HG03095 (cell line): Measurements from ENCODE around the gene MLEC.

ENCODE experiments used
- ATAC-seq: cut with Tn5 transposase; IDR thresholded peaks from one replicate; pipeline ENCODE4 v1.9.1; 2021; ENCODE audit warnings: moderate library complexity; ENCODE audit not compliant: unreplicated experiment

The MLEC gene

DNA sequence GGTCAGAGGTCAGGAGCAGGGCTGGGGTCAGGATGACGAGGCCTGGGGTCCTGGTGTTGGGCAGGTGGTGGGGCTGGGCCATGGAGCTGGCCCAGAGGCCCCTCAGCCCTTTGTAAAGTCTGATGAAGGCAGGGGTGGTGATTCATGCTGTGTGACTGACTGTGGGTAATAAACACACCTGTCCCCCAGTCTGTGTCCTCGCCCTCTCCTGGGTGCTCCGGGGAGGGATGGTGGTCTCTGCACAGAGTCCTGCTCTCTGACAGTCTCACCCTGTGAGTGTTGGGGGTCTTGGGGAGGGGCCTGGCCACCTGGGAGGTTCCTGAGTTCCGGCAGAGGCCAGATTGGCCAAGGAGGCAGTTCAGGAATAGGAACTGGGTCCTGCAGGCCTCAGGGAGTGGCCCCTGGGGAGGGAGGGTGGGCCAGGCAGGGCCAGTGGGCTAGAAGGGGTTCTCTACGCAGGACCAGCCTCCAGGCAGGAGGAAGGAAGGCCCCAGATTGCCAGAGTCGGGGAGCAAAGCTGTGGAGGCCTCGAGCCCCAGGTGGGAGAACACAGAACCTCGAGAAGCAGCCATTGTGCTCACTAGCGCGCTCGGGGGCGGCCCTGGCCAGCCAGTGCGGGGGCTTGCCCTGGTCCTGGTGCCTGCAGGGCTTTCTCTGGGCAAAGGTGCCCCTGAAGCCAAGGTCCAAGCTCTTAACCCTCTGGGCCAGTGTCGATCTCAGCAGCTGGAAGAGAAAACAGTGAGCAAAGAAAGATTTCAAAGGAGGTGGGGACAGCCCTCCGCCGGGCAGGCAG lies 53.1 kb downstream of the MLEC start:
- no peak for ATAC-seq

DNA sequence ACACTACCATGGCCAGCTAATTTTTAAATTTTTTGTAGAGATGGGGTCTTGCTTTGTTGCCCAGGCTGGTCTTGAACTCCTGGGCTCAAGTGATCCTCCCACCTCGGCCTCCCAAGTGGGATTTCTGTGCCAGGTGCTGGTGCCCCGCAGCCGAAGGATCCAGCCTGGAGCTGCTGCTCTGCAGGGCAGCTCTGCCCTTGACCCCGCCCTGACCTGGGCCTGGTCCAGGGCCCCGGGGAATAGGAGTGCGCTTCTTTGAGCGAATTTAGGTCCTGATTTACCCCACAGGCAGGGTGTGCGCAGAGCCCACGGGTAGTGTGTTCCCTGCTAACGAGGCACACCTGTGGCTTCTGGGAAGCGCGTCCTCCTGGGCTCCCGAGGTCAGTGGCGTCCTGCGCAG lies 53.9 kb downstream of the MLEC start:
- no peak for ATAC-seq

DNA sequence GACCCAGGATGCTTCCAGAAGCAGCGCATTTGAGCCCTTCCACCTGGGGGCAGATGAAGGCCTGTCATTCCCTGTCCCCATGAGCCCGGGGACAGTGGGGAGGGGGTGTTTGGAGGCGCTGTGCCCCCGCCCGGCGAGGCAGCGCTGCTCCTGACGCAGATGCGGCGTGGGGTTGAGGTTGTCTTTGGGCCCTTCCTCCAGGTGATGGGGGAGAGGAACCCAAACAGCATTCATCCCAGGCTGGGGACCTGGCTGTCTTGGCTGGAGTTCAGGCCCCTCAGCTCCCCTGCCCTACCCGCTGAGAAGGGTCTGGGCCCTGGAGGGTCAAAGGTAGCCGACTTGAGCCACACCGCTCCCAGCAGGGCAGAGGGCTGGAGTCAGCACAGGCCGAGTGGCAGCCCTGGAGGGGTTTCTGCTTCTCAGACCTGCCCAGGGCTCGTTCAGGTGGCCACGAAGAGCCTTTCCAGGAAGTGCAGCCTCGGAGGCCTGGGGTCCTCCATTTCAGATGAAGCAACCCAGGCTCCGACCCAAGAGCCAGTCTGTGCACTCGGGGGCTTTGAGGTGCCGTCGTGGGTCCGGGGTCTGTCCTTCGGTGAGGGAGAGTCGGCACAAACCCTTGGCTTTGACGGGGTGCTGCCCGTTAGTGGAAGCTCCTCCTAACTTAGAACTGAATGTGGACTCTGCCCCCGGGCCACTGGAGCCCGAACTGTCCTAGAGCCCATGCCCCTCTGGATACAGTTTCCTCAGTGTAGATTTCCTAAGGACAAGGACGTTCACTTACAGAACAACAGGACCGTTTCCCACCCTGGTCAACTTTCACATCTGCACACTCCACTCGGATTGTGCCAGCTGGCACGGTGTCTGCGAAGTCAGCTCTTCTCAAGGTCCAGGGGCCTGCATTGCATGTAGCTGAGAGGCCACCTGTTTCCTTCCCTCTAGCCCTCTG lies 54.8 kb downstream of the MLEC start:
- ATAC-seq, result no peak

DNA sequence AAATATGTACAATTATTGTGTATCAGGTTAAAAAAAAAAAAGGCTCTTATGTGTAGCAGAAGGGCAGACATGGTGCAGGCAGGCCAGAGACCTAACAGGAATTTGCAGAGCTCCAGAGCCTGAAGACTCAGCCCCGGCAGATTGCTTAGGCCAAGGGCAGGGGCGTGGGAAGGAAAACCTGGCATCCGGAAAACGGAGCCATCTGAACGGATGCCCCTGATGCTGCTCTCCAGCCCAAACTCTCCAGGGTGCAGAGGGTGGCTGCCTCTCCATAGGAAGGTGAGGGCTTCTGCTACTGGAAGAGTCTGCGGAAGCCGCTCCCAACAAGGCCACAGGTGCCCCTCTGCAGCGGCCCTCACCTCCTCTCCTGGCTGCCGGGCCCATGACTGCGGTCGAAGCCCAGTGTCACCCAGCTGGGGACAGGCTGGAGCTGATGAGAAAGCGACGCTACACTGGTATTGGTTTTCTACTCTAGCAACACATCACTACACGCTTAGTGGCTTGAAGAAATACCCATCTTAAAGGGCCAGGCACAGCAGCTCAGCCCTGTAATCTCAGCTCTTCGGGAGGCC lies 58.1 kb downstream of the MLEC start:
- no peak for ATAC-seq

DNA sequence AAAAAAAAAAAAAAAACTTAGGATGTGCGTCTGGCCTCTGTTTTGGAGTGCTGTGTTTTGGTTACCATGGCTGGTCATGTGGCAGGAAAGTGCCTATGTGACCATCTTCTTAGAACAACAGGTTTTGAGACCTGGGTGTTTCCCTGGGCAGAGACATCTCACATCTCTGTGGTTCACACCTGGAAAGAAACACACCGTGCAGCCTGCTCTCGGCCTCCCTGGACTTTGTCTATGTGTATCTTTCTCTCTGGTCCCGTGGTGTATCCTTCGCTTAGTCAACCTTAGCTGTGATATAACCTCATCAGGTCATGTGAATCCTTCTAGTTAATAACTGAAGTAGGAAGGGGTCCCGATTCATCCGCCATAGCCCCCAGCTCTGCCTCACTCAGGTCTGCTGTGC lies 61.3 kb downstream of the MLEC start:
- no peak for ATAC-seq

DNA sequence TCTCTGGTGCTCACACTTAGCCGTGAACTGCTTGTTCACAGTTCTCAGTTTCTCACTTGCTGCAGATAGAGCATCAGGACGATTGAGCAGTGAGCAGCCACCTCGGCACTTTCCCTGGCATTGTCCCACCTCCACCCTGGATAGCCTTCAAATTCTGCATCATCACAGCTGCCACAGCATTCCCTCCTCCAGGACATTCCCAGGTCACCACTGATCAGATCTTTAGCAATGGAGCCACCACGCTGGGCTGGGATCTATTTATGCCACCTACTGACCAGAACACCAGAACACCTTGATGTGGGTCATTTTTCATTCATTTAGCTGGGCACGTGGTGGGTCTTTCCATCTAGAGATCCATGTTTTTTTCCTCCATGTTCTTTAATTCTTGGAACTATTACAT lies 62.3 kb downstream of the MLEC start:
- ATAC-seq, result no peak

DNA sequence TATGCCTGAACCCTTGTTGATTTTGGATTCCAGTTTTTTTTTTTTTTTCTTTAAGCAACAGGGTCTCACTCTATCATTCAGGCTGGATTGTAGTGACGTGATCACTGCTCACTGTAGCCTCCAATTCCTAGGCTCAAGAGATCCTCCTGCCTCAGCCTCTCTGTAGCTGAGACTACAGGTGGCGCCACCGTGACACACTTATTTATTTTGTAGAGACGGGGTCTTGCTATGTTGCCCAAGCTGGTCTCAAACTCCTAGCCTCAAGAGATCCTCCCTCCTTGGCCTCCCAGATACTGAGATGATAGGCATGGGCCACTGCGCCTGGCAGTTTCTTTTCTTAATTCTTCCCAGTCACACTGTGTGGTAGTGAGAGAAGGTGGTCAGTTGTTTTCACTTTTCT lies 63.9 kb downstream of the MLEC start:
- ATAC-seq, result no peak

DNA sequence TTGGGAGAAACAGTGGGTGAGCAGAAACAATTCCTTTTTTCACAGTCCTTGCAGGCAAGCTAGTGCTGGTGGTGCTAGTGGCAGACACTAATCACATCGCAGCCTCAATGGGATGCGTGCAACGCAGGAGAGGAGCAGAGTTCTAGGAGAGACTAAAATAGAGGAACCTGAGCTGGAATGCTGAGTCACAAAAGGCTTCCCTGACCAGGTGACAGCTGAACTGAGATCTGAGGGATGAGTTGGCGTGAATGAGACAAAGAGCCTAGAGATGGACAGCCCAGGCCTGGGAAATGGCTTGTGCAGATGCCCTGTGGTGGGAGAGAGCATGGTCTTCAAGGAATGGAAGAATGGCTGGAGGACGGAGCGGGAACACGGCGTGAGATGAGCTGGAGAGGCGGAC lies 64.4 kb downstream of the MLEC start:
- ATAC-seq, result no peak
